Measurements from ENCODE around the gene CGNL1.

The CGNL1 gene

DNA sequence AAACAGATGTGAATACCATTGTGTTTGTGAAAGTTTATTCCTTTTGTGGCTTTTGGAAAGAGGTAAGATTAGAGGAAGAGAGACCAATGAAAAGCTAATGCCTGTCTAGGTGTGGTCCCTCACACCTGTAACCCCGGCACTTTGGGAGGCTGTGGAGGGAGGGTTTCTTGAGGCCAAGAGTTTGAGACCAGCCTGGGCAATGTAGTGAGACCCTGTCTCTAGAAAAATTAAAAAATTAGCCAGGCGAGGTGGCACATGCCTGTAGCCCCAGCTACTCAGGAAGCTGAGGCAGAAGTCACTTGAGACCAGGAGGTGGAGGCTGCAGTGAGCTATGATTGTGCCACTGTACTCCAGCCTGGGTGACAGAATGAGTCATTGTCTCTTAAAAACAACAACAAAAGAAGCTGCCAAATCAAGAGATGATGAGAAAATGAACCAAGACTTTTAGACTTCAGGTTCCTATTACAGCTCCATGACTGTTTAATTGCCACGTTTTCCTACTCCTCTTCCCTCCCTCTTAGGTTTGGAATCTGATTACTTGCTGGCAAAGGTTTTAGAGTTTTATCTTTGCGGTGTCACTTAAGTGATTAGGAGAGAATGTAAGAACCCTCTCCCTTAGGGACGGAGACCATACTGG is 68.7 kb downstream of the CGNL1 start (continued):
- TF ChIP-seq, protein P1, sequence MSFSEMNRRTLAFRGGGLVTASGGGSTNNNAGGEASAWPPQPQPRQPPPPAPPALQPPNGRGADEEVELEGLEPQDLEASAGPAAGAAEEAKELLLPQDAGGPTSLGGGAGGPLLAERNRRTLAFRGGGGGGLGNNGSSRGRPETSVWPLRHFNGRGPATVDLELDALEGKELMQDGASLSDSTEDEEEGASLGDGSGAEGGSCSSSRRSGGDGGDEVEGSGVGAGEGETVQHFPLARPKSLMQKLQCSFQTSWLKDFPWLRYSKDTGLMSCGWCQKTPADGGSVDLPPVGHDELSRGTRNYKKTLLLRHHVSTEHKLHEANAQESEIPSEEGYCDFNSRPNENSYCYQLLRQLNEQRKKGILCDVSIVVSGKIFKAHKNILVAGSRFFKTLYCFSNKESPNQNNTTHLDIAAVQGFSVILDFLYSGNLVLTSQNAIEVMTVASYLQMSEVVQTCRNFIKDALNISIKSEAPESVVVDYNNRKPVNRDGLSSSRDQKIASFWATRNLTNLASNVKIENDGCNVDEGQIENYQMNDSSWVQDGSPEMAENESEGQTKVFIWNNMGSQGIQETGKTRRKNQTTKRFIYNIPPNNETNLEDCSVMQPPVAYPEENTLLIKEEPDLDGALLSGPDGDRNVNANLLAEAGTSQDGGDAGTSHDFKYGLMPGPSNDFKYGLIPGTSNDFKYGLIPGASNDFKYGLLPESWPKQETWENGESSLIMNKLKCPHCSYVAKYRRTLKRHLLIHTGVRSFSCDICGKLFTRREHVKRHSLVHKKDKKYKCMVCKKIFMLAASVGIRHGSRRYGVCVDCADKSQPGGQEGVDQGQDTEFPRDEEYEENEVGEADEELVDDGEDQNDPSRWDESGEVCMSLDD (tag by site-specific recombination; IDR thresholded peaks at IDR 0.05), result no peak
- TF ChIP-seq ZNF585B (tag by site-specific recombination; IDR thresholded peaks at IDR 0.05) (no peak), KLF8 (tag by site-specific recombination; IDR thresholded peaks at IDR 0.05) (no peak), ZNF133 (tag by site-specific recombination; IDR thresholded peaks at IDR 0.05) (no peak), ZNF221 (tag by site-specific recombination; IDR thresholded peaks at IDR 0.05; ENCODE audit: borderline replicate concordance) (no peak)

DNA sequence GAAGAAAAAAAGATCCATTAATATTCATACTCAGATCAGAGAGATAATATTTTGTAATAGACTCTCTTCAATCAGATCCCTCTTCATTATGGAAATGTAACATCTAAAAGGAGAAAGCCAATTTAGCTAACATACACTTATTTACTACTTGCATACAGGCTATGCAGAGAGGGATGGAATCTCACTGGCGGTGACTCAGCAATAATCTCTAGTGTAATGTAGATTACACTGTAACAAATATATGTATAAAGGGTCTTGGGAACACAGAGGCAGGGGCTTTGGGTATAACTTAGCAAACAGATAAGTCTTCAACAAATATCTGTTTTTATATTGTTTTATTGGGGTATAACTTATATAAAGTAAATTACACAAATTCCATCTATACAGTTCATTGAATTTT is 69.6 kb downstream of the CGNL1 start:
- H3K27ac ChIP-seq (ENCODE audit: extremely low read depth, low read depth, low read length), result no peak overlapping the region
- POLR2A ChIA-PET, result no interaction called here
- TF ChIP-seq WT1 (tag by site-specific recombination; IDR thresholded peaks at IDR 0.05) (no peak), ZNF48 (tag by site-specific recombination; IDR thresholded peaks at IDR 0.05) (no peak), ZNF112 (tag by site-specific recombination; IDR thresholded peaks at IDR 0.05) (no peak), ZNF341 (tag by site-specific recombination; IDR thresholded peaks at IDR 0.05; ENCODE audit: low read depth) (no peak), ZNF654 (tag by site-specific recombination; IDR thresholded peaks at IDR 0.05; ENCODE audit: low read depth) (no peak), ZNF19 (tag by site-specific recombination; IDR thresholded peaks at IDR 0.05; ENCODE audit: low read depth) (no peak), ZNF223 (tag by site-specific recombination; IDR thresholded peaks at IDR 0.05) (no peak), ZNF626 (tag by site-specific recombination; IDR thresholded peaks at IDR 0.05) (no peak), ZNF521 (tag by site-specific recombination; IDR thresholded peaks at IDR 0.05) (no peak), BCL11B (tag by site-specific recombination; IDR thresholded peaks at IDR 0.05; ENCODE audit: low read depth) (no peak), ZNF391 (tag by site-specific recombination; IDR thresholded peaks at IDR 0.05; ENCODE audit: borderline replicate concordance, low read depth) (no peak), GLI4 (tag by site-specific recombination; IDR thresholded peaks at IDR 0.05) (no peak)
- TF ChIP-seq, protein P2, sequence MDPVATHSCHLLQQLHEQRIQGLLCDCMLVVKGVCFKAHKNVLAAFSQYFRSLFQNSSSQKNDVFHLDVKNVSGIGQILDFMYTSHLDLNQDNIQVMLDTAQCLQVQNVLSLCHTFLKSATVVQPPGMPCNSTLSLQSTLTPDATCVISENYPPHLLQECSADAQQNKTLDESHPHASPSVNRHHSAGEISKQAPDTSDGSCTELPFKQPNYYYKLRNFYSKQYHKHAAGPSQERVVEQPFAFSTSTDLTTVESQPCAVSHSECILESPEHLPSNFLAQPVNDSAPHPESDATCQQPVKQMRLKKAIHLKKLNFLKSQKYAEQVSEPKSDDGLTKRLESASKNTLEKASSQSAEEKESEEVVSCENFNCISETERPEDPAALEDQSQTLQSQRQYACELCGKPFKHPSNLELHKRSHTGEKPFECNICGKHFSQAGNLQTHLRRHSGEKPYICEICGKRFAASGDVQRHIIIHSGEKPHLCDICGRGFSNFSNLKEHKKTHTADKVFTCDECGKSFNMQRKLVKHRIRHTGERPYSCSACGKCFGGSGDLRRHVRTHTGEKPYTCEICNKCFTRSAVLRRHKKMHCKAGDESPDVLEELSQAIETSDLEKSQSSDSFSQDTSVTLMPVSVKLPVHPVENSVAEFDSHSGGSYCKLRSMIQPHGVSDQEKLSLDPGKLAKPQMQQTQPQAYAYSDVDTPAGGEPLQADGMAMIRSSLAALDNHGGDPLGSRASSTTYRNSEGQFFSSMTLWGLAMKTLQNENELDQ (tag by site-specific recombination; IDR thresholded peaks at IDR 0.05; ENCODE audit: low read depth), result no peak
- TF ChIP-seq, protein P3, sequence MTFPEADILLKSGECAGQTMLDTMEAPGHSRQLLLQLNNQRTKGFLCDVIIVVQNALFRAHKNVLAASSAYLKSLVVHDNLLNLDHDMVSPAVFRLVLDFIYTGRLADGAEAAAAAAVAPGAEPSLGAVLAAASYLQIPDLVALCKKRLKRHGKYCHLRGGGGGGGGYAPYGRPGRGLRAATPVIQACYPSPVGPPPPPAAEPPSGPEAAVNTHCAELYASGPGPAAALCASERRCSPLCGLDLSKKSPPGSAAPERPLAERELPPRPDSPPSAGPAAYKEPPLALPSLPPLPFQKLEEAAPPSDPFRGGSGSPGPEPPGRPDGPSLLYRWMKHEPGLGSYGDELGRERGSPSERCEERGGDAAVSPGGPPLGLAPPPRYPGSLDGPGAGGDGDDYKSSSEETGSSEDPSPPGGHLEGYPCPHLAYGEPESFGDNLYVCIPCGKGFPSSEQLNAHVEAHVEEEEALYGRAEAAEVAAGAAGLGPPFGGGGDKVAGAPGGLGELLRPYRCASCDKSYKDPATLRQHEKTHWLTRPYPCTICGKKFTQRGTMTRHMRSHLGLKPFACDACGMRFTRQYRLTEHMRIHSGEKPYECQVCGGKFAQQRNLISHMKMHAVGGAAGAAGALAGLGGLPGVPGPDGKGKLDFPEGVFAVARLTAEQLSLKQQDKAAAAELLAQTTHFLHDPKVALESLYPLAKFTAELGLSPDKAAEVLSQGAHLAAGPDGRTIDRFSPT (tag by site-specific recombination; IDR thresholded peaks at IDR 0.05), result no peak

More for the DNA sequence above, 69.6 kb downstream of the CGNL1 start:
- peaks cover 6% of the 10 kb centered on the region for H3K4me1 ChIP-seq (ENCODE audit: control insufficient read depth, insufficient read depth, low read length)
- H3K36me3 ChIP-seq (ENCODE audit: control insufficient read depth in 2 of 2, insufficient read depth in 1 of 2, low read length in 2 of 2), result peaks cover 0 to 4% of the 10 kb centered on the region in 2 experiments; a peak in 1 of 3 replicates
- CTCF ChIA-PET, result no interaction called here
- no peak overlapping the region for H3K4me3 ChIP-seq (ENCODE audit: low read depth, low read length)
- no peaks in the 10 kb centered on the region for H3K9me3 ChIP-seq (ENCODE audit: control insufficient read depth, insufficient read depth, low read depth, low read length)
